PC-3 (cell line): ENCODE measurements around the gene LUM. TPM values are rescaled to one million over a fixed set of nuclear protein-coding genes. Genes with fewer than 3 reads are reported as not detected.
A peak's percentile ranks its signal among the peaks of the same experiment; 100 is the strongest.

ENCODE experiments used
- ATAC-seq: fragments of 200-7000 bp; cut with Tn5 transposase; 2 replicates; pipeline ENCODE4 v1.9.1; 2020; ENCODE audit warnings: mild to moderate bottlenecking, moderate library complexity
- BruUV-seq: library from RNA; stranded (reverse); fragments of 400-500 nt; replicated peaks from 2 replicates; lab custom pipeline; 2021; lab: Mats Ljungman, UMichigan
- CTCF ChIA-PET: fragments of 300-600 bp; sonication (Branson Sonifier 250); formaldehyde crosslinking; loops from one replicate; lab custom pipeline; 2022; ENCODE audit warnings: antibody characterized with exemption; lab: Charles Lee
- POLR2A ChIA-PET: fragments of 300-600 bp; sonication (Branson Sonifier 250); formaldehyde crosslinking; loops from one replicate; lab custom pipeline; 2022; ENCODE audit warnings: antibody characterized with exemption; ENCODE audit not compliant: unreplicated experiment; lab: Charles Lee
- DNase-seq: peaks from one replicate; pipeline ENCODE4 v3.0.0-alpha.2; 2015
- H2AFZ ChIP-seq: fragments of 300-600 bp; sonication (generic); 2 replicates; pipeline ENCODE4 v1.6.0; 2016; ENCODE audit warnings: antibody characterized with exemption, low read length
- H3F3A ChIP-seq: fragments of 300-600 bp; sonication (generic); one replicate; pipeline ENCODE4 v1.6.0; 2017; ENCODE audit warnings: antibody characterized with exemption, low read length, control low read depth, mild to moderate bottlenecking; ENCODE audit not compliant: unreplicated experiment
- H3K27ac ChIP-seq: fragments of 300-600 bp; sonication (generic); 2 replicates; pipeline ENCODE4 v1.5.1; 2016; ENCODE audit warnings: mild to moderate bottlenecking, low read length
- H3K27me3 ChIP-seq: fragments of 300-600 bp; sonication (generic); 2 replicates; pipeline ENCODE4 v1.6.1; 2016; ENCODE audit warnings: low read length, mixed read lengths
- H3K36me3 ChIP-seq: fragments of 300-600 bp; sonication (generic); 2 replicates; pipeline ENCODE4 v1.6.1; 2016; ENCODE audit warnings: low read depth, mixed run types, low read length, mixed read lengths
- H3K4me1 ChIP-seq: fragments of 300-600 bp; sonication (generic); 2 replicates; pipeline ENCODE4 v1.5.1; 2016; ENCODE audit warnings: low read length; ENCODE audit not compliant: insufficient read depth
- H3K4me2 ChIP-seq: fragments of 300-600 bp; sonication (generic); 2 replicates; pipeline ENCODE4 v1.6.0; 2016; ENCODE audit warnings: low read length
- H3K4me3 ChIP-seq: fragments of 300-600 bp; sonication (generic); 2 replicates; pipeline ENCODE4 v1.5.1; 2016; ENCODE audit warnings: mild to moderate bottlenecking, low read length, mixed read lengths
- H3K79me2 ChIP-seq: fragments of 300-600 bp; sonication (generic); 2 replicates; pipeline ENCODE4 v1.6.1; 2017; ENCODE audit warnings: low read length, mixed read lengths
- H3K9ac ChIP-seq: fragments of 300-600 bp; sonication (generic); 2 replicates; pipeline ENCODE4 v1.6.0; 2016; ENCODE audit warnings: mild to moderate bottlenecking, low read length
- H3K9me2 ChIP-seq: fragments of 300-600 bp; sonication (generic); replicated peaks from 2 replicates; pipeline ENCODE4 v1.6.1; 2016; ENCODE audit warnings: mixed run types, low read length, mixed read lengths
- H3K9me3 ChIP-seq: fragments of 300-600 bp; sonication (generic); 2 replicates; pipeline ENCODE4 v1.6.1; 2016; ENCODE audit warnings: low read length, mixed read lengths
- H4K20me1 ChIP-seq: fragments of 300-600 bp; sonication (generic); 2 replicates; pipeline ENCODE4 v1.6.1; 2016; ENCODE audit warnings: low read length, mixed read lengths
- CTCF ChIP-seq: fragments of 300-600 bp; sonication (generic); conservative IDR thresholded peaks from 2 replicates; pipeline ENCODE4 v1.5.1; 2017; ENCODE audit warnings: antibody characterized with exemption, low read depth, mild to moderate bottlenecking, low read length
- EZH2 ChIP-seq: fragments of 300-600 bp; sonication (generic); IDR thresholded peaks from one replicate; pipeline ENCODE4 v1.6.1; 2017; ENCODE audit warnings: antibody characterized with exemption, mild to moderate bottlenecking, low read length; ENCODE audit not compliant: unreplicated experiment
- EZH2phosphoT487 ChIP-seq: fragments of 300-600 bp; sonication (generic); IDR thresholded peaks from 2 replicates; pipeline ENCODE4 v1.6.1; 2018; ENCODE audit warnings: mild to moderate bottlenecking, antibody characterized with exemption, low read length, borderline replicate concordance
- intact Hi-C: fragments of 100-400 bp; cut with micrococcal nuclease; formaldehyde crosslinking; loops from 2 replicates; pipeline ENCODE4 v1.9.0; 2023
- total RNA-seq: library from RNA; depleted of rRNA; stranded (reverse); fragments of >200 nt; gene quantifications from 2 replicates; pipeline ENCODE4 v1.2.3, GENCODE V29; 2014

Gene LUM
- total RNA-seq, 1 experiment from 2014 or later: 0.15 TPM

- Histone ChIP-seq H4K20me1 (no peaks in the 10 kb centered on the region), H3F3A (no peaks in the 10 kb centered on the region), H3K36me3 (no peaks in the 10 kb centered on the region), H2AFZ (no peak overlapping the region), H3K9me3 (no peaks in the 10 kb centered on the region), H3K4me3 (no peak overlapping the region), H3K4me1 (peaks cover 25% of the 10 kb centered on the region), H3K4me2 (no peak overlapping the region), H3K79me2 (no peaks in the 10 kb centered on the region), H3K9ac (no peak overlapping the region), H3K27ac (no peak overlapping the region), H3K27me3 (no peaks in the 10 kb centered on the region), H3K9me2 (no peaks in the 10 kb centered on the region)
- no TSS peak for BruUV-seq
- POLR2A ChIA-PET: no interaction called here
- DNase-seq (no peak), ATAC-seq (no peak)
- CTCF ChIA-PET: no interaction called here
- TF ChIP-seq EZH2: no peak
- no peak for TF ChIP-seq EZH2phosphoT487
- no peak for TF ChIP-seq CTCF
- intact Hi-C loops: loop anchor here (1.0 kb wide), 1 partner anchor 21 kb away; no protein-coding TSS in a partner anchor
Measured at GRCh38 chr12:91129662-91130362, 18.5 kb upstream of the LUM start.

- no peak overlapping the region for H3K4me3 ChIP-seq
- H3K4me1 ChIP-seq: peaks cover 32% of the 10 kb centered on the region
- no TSS peak for BruUV-seq
- H4K20me1 ChIP-seq: no peaks in the 10 kb centered on the region
- H3K9ac ChIP-seq: peak overlapping the region; percentile 58; the same call in 1 of the 2 replicates
- no peak overlapping the region for H2AFZ ChIP-seq
- no peaks in the 10 kb centered on the region for H3K9me3 ChIP-seq
- ATAC-seq: peak; percentile 90
- peak overlapping the region; percentile 48 for H3K4me2 ChIP-seq
- H3K27ac ChIP-seq: peak overlapping the region; percentile 80
- no peaks in the 10 kb centered on the region for H3K27me3 ChIP-seq
- peak; percentile 74 for DNase-seq
- ChIA-PET POLR2A (no interaction called here), CTCF (no interaction called here)
- H3F3A ChIP-seq: no peaks in the 10 kb centered on the region
- H3K9me2 ChIP-seq: no peaks in the 10 kb centered on the region
- TF ChIP-seq EZH2phosphoT487: no peak
- no peak for TF ChIP-seq EZH2
- no peak for TF ChIP-seq CTCF
- no peaks in the 10 kb centered on the region for H3K79me2 ChIP-seq
- intact Hi-C loops: no loop called here
- no peaks in the 10 kb centered on the region for H3K36me3 ChIP-seq
Measured at GRCh38 chr12:91127751-91128150, 16.5 kb upstream of the LUM start.

GRCh38 chr12:91127306-91127705 is 16.0 kb upstream of the LUM start:
- no TSS peak for BruUV-seq
- CTCF ChIA-PET: no interaction called here
- Histone ChIP-seq H2AFZ (no peak overlapping the region), H3K9me3 (no peaks in the 10 kb centered on the region), H4K20me1 (no peaks in the 10 kb centered on the region), H3K9ac (peak overlapping the region; percentile 58), H3K36me3 (no peaks in the 10 kb centered on the region), H3K9me2 (no peaks in the 10 kb centered on the region), H3K4me3 (no peak overlapping the region), H3K27ac (peak overlapping the region; percentile 80), H3F3A (no peaks in the 10 kb centered on the region), H3K27me3 (no peaks in the 10 kb centered on the region), H3K79me2 (no peaks in the 10 kb centered on the region), H3K4me1 (peaks cover 36% of the 10 kb centered on the region), H3K4me2 (peak overlapping the region; percentile 48)
- DNase-seq (peak; percentile 52), ATAC-seq (peak; percentile 14; the same call in 1 of the 2 replicates)
- intact Hi-C loops: no loop called here
- no peak for TF ChIP-seq CTCF
- TF ChIP-seq EZH2phosphoT487: no peak
- no peak for TF ChIP-seq EZH2
- POLR2A ChIA-PET: no interaction called here
